GM10266 (cell line): ENCODE results near the gene EZH1.

Source experiments
- DNase-seq: peaks from one replicate; pipeline ENCODE4 v3.0.0; 2012; ENCODE audit errors: extremely low spot score
- CTCF ChIP-seq: IDR thresholded peaks from 2 replicates; pipeline ENCODE4 v1.5.1; 2012; ENCODE audit warnings: mild to moderate bottlenecking, low read depth; ENCODE audit not compliant: control insufficient read depth, insufficient read depth; ENCODE audit errors: missing control alignments

Gene EZH1

GRCh38 chr17:42678951-42679491 is 65.8 kb downstream of the EZH1 start:
- DNase-seq = peak; percentile 69

GRCh38 chr17:42677921-42678781 is 66.7 kb downstream of the EZH1 start:
- DNase-seq = peak; percentile 95
- TF ChIP-seq CTCF = no peak

More at GRCh38 chr17:42678951-42679491, 65.8 kb downstream of the EZH1 start:
- TF ChIP-seq CTCF = no peak

GRCh38 chr17:42677012-42677857 is 67.6 kb downstream of the EZH1 start:
- DNase-seq = peak; percentile 100
- TF ChIP-seq CTCF = no peak

GRCh38 chr17:42676424-42677011 is 68.3 kb downstream of the EZH1 start, which contains the start of gene PLEKHH3:
TSS of gene PLEKHH3 (minus strand) at chr17:42676994. CDS start at chr17:42676563, 431 bp downstream.
- peak; percentile 17 for TF ChIP-seq CTCF
- peak; percentile 50 for DNase-seq

- TF ChIP-seq CTCF = no peak
- DNase-seq = peak; percentile 47
These were observed 68.8 kb downstream of the EZH1 start for GRCh38 chr17:42675965-42676423.

GRCh38 chr17:42675348-42675964 is 69.4 kb downstream of the EZH1 start:
- DNase-seq = no peak

More at GRCh38 chr17:42675348-42675964, 69.4 kb downstream of the EZH1 start:
- TF ChIP-seq CTCF = no peak
